Heart left ventricle (tissue), 16 donors: ENCODE data around the gene GAS2L2. TPM values are rescaled to one million over a fixed set of nuclear protein-coding genes. Genes with fewer than 3 reads are reported as not detected.

Source experiments
- ATAC-seq, 4 donors: fragments of 200-7000 bp; cut with Tn5 transposase; one replicate each; pipeline ENCODE4 v1.9.1; 2020 to 2022; ENCODE audit warnings: moderate library complexity in 4 of 4, mild to moderate bottlenecking in 3 of 4, moderate number of reproducible peaks in 1 of 4
- DNase-seq, 5 donors: peaks; one replicate each; pipeline ENCODE4 v3.0.0-alpha.2; 2020
- H3K27ac ChIP-seq, 12 donors: fragments of 200-600 bp; sonication (generic) in 4 of 12; one replicate each; pipeline versions ENCODE4 v1.5.0 to v1.8.0; 2016 to 2022; ENCODE audit warnings: mild to moderate bottlenecking in 2 of 12
- H3K27me3 ChIP-seq, 9 donors: fragments of 200-600 bp; sonication (generic) in 2 of 9; one replicate each; pipeline versions ENCODE4 v1.5.1 to v1.8.0; 2016 to 2022; ENCODE audit warnings: mild to moderate bottlenecking in 3 of 9
- H3K36me3 ChIP-seq, 9 donors: fragments of 200-600 bp; sonication (generic) in 2 of 9; one replicate each; pipeline versions ENCODE4 v1.5.0 to v1.8.0; 2018 to 2022; ENCODE audit warnings: mild to moderate bottlenecking in 2 of 9
- H3K4me1 ChIP-seq, 12 donors: fragments of 200-600 bp; sonication (generic) in 4 of 12; one replicate each; pipeline versions ENCODE4 v1.5.0 to v1.8.0; 2016 to 2022; ENCODE audit warnings: mild to moderate bottlenecking in 3 of 12
- H3K4me3 ChIP-seq, 12 donors: fragments of 200-600 bp; sonication (generic) in 4 of 12; one replicate each; pipeline versions ENCODE4 v1.5.0 to v1.8.0; 2017 to 2022; ENCODE audit warnings: mild to moderate bottlenecking in 9 of 12, moderate library complexity in 4 of 12
- H3K9me3 ChIP-seq, 12 donors: fragments of 200-600 bp; sonication (generic) in 4 of 12; one replicate each; pipeline versions ENCODE4 v1.5.0 to v1.8.0; 2016 to 2022; ENCODE audit warnings: mild to moderate bottlenecking in 1 of 12
- POLR2A ChIP-seq, 2 donors: fragments of 450-650 bp; IDR thresholded peaks; one replicate each; pipeline ENCODE4 v1.6.1; 2017; ENCODE audit warnings: antibody characterized with exemption in 2 of 2, mild to moderate bottlenecking in 2 of 2, moderate library complexity in 2 of 2
- WGBS, 4 donors: extraction: QIAGEN DNeasy Blood & Tissue Kit in 2 of 4; methylation state at CpG; one replicate each; pipeline versions ENCODE4 v1.1.5 to v1.1.7; 2013 to 2018; 5-methylcytosine and 5-hydroxymethylcytosine counted together
- intact Hi-C, 10 donors: fragments of 100-400 bp; cut with DNase I; formaldehyde crosslinking; loops; one replicate each; pipeline versions ENCODE4 v1.11.1 to v1.14.2; 2022
- polyA plus RNA-seq, 2 donors: library from polyadenylated mRNA; stranded (reverse); fragments of 200-250 nt; gene quantifications; one replicate each; pipeline ENCODE4 v1.2.3, GENCODE V29; 2013
- total RNA-seq, 9 donors: library from RNA; depleted of rRNA in 2 of 9; stranded (reverse); fragments of >200 nt in 2 of 9; fragmentation: NEBNext Ultra II Directional in 3 of 9; extraction: Animal tissue kit (Norgen Biotek cat#: 25700) in 3 of 9; gene quantifications; one replicate each; pipeline versions ENCODE4 v1.1.0 to v1.2.4, GENCODE V29; 2016 to 2023
- TF ChIP-seq, protein P1 (sequence below), 12 donors: fragments of 200-600 bp; sonication (generic) in 4 of 12; IDR thresholded peaks; one replicate each; pipeline versions ENCODE4 v1.5.0 to v1.8.0; 2018 to 2022; ENCODE audit warnings: antibody characterized with exemption in 12 of 12, mild to moderate bottlenecking in 5 of 12
- donor health status: ischemic (EF 13 %, LVEDD 7.1; RV severe dilation, severe dysfunction).
- donor health status: healthy with polysubstance abuse.
- donor health status: DM: no; HTN: yes; CAD: no.
- donor health status: DM: no; HTN: no; CAD: no.
- donor health status: ischemic (EF 25% LVEDD 6.9; RV normal size, moderate dysfunction).
- donor health status: ischemic (EF 25% LVEDD 5.7; RV mildly dilated, moderate dysfunction).
- donor health status: healthy.
- donor health status: DM: yes; HTN: yes; CAD: no.
- donor health status: ischemic (EF 35%, LVEDD 5.7; RV mildly dilated, moderate dysfunction).
- donor health status: nonischemic (EF 11% LVEDD 7.7; RV severe dilation, severe dysfunction).
- donor health status: DM: yes; HTN: yes; CAD: no.
- donor health status: PGD.
- donor health status: ischemic (EF 29% LVEDD 5.4; RV normal size, mild dysfunction).
- donor health status: nonischemic (EF 23%, LVEDD 6.1; RV moderate dilation, normal function).

Gene GAS2L2
- total and polyA plus RNA-seq, 11 donors: 0.06 to 0.28 (median 0.11) TPM; not detected in 6

DNA sequence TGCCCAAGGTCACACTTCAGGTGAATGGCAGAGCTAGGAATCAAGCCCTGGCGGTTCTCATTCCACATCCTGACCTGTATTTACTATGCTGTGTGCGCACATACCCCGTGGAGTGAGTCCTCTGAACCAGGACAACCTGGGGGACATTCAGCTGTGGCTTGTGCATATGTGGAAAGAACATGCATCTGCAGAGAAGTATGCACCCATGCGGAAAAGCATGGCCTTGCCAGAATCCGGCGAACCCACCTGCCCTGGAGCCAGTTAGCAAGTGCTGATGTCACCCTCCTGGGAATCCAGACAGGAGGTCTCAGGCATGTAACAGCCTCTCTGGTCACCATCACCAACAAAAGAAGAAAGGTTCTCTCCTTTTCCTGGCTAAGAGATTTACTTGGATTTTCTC, 19.7 kb downstream of the GAS2L2 start:
- WGBS, 4 donors: 88 to 94% (median 91%) methylated on average over 6 of the region's 6 CpGs
- no peak for DNase-seq
- H3K4me1 ChIP-seq: peaks cover 0 to 25% (median 10%) of the 10 kb centered on the region in 12 donors
- no peak for ATAC-seq
- H3K9me3 ChIP-seq: no peaks in the 10 kb centered on the region
- H3K27ac ChIP-seq: no peak overlapping the region
- intact Hi-C loops: no loop called here
- no peaks in the 10 kb centered on the region for H3K27me3 ChIP-seq
- no peaks in the 10 kb centered on the region for H3K36me3 ChIP-seq
- H3K4me3 ChIP-seq: no peak overlapping the region
- no peak for TF ChIP-seq POLR2A (IDR thresholded peaks at IDR 0.05)
- TF ChIP-seq, protein P1, sequence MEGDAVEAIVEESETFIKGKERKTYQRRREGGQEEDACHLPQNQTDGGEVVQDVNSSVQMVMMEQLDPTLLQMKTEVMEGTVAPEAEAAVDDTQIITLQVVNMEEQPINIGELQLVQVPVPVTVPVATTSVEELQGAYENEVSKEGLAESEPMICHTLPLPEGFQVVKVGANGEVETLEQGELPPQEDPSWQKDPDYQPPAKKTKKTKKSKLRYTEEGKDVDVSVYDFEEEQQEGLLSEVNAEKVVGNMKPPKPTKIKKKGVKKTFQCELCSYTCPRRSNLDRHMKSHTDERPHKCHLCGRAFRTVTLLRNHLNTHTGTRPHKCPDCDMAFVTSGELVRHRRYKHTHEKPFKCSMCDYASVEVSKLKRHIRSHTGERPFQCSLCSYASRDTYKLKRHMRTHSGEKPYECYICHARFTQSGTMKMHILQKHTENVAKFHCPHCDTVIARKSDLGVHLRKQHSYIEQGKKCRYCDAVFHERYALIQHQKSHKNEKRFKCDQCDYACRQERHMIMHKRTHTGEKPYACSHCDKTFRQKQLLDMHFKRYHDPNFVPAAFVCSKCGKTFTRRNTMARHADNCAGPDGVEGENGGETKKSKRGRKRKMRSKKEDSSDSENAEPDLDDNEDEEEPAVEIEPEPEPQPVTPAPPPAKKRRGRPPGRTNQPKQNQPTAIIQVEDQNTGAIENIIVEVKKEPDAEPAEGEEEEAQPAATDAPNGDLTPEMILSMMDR (IDR thresholded peaks at IDR 0.05): no peak

DNA sequence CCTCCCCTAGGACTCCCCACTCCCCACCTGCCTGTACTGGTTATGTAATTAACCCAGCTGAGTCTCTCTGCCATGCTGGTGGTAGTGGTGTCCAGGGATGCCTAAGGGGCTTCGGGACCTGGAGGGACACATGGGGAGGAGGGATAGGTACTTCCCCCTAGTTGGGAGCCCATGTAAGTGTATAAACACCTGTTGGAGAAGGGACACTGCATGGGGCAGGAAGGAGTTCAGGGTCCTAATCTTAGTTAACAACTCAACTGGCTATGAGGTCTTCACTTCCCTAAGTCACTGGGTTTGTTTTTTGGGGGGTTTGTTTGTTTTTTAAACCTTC, 20.3 kb downstream of the GAS2L2 start:
- Histone ChIP-seq H3K27ac (no peak overlapping the region), H3K4me1 (peaks cover 0 to 25% (median 11%) of the 10 kb centered on the region in 12 donors), H3K9me3 (no peaks in the 10 kb centered on the region), H3K4me3 (peak overlapping the region in 2 of 12 donors; percentile 70 to 90), H3K36me3 (peaks cover 0 to 4% (median 0%) of the 10 kb centered on the region in 9 donors), H3K27me3 (no peaks in the 10 kb centered on the region)
- no peak for DNase-seq
- no peak for TF ChIP-seq POLR2A (IDR thresholded peaks at IDR 0.05)
- TF ChIP-seq, protein P1 (IDR thresholded peaks at IDR 0.05): no peak
- WGBS, 4 donors: 43 to 88% (median 70%) methylated on average over 1 of the region's 1 CpG
- ATAC-seq: peak in 1 of 4 donors; percentile 10
- intact Hi-C loops: no loop called here

DNA sequence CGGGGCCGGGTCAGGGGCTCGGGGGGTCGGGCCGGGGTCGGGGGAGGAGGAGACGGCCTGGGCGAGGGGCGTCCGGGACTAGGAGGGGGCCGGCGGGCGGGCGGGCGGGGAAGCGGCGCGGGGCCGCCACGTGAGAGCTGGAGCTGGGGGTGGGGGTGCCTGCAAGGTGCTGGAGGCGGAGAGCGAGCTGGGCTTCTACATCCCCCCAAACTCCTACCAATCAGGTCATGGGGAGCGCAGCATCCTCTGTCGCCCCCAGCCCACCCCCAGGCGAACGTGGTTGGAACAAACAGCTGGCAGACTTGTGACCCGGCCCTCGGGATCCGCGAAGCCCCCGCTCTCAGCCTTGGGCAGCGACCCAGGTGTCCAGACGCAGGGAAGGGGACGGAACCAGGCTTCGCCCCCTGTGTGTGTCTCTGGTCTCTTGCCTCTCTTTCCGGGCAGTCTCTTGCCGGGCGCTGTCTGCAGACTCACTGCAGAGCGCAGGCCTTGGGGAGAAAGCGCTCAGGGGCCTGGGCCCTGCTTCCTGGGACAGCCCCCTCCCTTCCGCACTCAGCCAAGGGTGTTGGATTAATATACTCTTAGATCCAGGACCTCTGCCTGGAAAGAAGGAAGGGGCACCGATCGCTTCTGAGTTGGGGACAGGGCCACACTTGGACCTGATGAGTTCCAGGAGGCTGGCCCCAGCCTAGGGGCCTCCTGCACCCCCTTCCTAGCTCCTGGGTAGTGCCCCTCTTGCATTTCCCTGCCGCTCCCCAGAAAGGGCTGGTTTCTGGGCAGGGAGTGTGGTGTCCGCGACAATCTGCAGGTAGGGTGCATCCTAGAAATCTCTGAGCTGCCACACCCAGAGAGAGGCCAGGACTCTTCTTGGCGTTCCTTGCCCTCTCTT, 20.9 kb downstream of the GAS2L2 start:
- DNase-seq (no peak), ATAC-seq (peak; percentile 24 to 44 (median 39))
- Histone ChIP-seq H3K27ac (peak overlapping the region in 6 of 12 donors; percentile 39 to 71 (median 63)), H3K36me3 (peaks cover 0 to 9% (median 0%) of the 10 kb centered on the region in 9 donors), H3K4me1 (peaks cover 0 to 25% (median 13%) of the 10 kb centered on the region in 12 donors), H3K4me3 (peak overlapping the region; percentile 44 to 90 (median 70)), H3K9me3 (no peaks in the 10 kb centered on the region), H3K27me3 (no peaks in the 10 kb centered on the region)
- WGBS, 4 donors: 16 to 42% (median 27%) methylated on average over 10 to 46 of the region's 47 CpGs
- intact Hi-C loops: no loop called here
- TF ChIP-seq POLR2A (IDR thresholded peaks at IDR 0.05): no peak
- TF ChIP-seq, protein P1 (IDR thresholded peaks at IDR 0.05): no peak

DNA sequence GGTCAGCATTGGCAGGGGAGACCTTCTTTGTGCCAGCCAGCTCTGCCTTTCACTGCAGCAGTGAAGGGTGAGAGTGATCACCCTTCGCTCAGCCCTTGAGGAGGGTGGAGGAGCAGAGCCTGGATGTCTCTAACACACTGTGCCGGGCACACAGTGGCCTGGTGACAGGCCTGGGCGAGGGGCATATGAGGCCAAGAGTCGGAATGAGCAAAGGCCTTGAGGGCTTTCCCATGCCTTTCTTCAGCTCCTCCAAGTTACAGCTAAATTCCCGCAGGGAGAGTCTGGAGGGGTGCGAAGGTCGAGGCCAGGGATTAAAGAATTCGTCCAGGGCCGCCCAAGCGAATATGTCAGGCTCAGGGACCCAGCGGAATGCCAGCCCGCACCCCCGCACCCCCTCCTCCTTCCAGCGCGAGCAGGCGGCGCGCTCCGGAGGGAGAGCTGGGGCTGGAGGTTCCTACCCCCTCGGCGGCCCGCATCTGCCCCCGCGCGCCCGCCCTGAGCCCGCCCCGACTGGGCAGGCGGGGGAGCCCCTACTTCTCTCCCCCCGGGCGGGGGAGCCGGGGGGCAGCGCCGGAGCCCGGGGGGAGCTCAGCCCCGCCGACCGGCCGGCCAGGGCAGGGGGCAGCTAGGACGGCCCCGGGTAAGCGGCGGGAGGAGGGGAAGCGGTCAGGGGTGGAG, 21.7 kb downstream of the GAS2L2 start, which contains the start of gene RASL10B:
Gene RASL10B (plus strand): TSS at position 401 of the 678 bp plus-strand sequence. CDS start 3,546 bp downstream, outside the sequence.
- no peaks in the 10 kb centered on the region for H3K9me3 ChIP-seq
- DNase-seq: peak; percentile 58 to 75 (median 69)
- ATAC-seq: peak; percentile 19 to 89 (median 87)
- TF ChIP-seq, protein P1 (IDR thresholded peaks at IDR 0.05): no peak
- TF ChIP-seq POLR2A (IDR thresholded peaks at IDR 0.05): no peak
- peak within 1 kb of the TSS; percentile 44 to 90 (median 70) for H3K4me3 ChIP-seq
- no peaks in the 10 kb centered on the region for H3K27me3 ChIP-seq
- peaks cover 0 to 17% (median 0%) of the 10 kb centered on the region in 9 donors for H3K36me3 ChIP-seq
- 3 to 8% (median 6%) methylated on average over 10 to 44 of the region's 44 CpGs for WGBS, 4 donors
- H3K27ac ChIP-seq: peak within 1 kb of the TSS in 6 of 12 donors; percentile 39 to 71 (median 63)
- intact Hi-C loops: no loop called here
- H3K4me1 ChIP-seq: peaks cover 0 to 33% (median 20%) of the 10 kb centered on the region in 12 donors
